CD4-positive, alpha-beta T cell treated with Interleukin-6 at 100 ng/mL for 8 hours (primary cell): Measurements from ENCODE around the gene POTEC.
"Not testable (repeated sequence)": the region's sequence is repeated elsewhere in the genome, so short reads cannot be mapped to it uniquely, and the experiment has no call there.

Experiments
- DNase-seq: peaks from one replicate; pipeline ENCODE4 v3.0.0-alpha.2; 2020; ENCODE audit warnings: mixed read lengths, low spot score

The POTEC gene

DNA sequence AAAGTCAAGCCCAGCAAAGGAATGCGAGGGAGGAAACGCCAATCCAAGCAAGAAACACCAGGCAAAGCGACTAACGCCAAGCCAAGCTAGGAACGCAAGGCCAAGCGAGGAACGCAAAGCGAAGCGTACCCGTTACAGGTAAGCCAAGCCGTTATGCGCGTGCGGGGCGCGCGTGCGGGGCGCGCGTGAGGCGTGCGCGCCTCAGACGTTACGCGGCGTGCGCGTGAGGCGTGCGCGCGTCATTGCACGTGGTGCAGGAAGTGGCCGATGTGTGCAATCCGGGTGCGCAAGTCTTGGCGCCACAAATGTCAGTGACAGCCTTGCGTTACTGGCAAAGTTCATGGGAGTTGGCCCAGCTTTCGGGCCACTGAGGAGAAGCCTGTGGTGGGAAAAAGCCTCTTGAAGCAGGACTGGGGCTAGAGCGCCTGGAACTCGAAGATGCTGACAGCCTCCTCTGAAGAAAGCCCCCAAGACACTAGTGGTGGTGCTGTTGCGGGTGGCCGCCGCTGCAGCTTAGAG, at the start of gene POTEC:
Gene POTEC (minus strand): TSS at position 155 of the 519 bp plus-strand sequence. CDS start 454 bp downstream, outside the sequence.
- DNase-seq = not testable (repeated sequence)

DNA sequence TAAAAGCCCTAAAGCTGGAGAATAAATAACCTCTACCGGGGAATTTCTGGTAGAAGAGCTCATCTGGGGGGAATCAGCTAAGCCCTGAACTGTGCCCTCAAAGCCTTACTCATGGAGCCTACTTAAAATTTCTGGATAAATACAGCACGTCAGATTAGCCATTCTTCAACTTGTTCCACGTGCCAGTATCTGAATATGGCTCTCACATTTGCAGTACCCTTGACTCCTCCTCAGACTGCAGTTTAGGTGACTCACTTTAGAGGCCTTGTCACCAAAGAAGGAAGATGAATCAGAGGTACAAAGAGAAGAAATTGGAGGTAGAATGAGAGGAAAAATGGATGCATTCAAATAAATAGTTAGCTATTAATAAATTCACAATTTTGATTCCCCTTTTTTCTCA, 34.6 kb upstream of the POTEC start:
- no peak for DNase-seq

DNA sequence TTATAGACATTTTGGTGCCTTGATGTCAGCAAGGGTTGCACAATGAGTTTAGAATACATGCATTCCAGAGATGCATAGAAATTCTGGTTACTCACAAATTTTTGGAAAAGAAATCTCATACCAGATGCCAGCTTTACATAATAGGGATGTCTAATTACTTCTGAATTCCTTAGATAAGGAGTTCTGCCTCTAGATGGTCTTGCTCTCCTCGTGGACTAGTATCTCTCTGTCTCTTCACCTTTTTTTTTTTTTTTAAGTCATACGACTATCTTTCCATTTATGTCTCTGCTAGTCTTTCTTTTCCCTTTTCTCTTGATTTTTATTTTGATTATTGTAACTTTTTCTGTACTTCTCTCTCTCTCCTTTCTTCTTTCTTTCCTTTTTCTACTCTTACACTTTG, 16.1 kb upstream of the POTEC start:
- not testable (repeated sequence) for DNase-seq

DNA sequence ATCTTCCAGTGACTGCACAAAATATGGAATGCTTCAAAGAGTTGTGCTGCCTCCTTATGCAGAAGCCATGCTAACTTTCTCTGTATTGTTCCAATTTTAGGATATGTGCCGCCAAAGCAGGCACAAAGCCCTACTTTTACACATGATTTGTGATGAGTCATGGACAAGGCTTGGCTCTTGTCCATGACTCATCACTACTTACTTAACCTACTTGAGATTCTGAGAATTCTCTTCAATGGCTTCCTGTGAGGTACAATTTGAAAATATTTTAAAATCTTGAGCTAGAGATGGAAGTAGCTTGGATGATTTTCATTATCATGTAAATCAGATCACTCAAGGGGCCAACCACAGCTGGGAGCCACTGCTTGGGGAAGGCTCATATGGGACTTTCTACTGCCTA, 11.7 kb downstream of the POTEC start:
- not testable (repeated sequence) for DNase-seq

DNA sequence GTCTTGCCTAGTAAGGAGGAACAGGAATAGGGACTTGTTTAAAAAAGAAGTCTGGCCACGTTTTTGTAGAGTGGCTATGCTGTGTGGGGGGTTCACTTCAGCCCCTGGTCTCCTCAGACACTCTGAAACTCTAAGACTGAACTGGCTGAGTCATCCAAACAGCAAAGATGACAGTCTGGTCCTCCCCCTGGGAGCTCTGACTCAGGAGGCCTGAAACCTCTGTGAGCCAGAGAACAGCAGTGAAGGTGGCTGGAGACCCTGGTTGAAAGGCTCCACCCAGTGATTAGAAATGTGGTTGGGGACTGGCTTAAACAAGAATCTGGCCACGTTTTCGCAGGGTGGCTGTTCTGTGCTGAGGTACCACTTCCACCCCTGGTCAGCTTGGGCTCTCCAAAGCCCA, 32.7 kb downstream of the POTEC start:
- DNase-seq = not testable (repeated sequence)

DNA sequence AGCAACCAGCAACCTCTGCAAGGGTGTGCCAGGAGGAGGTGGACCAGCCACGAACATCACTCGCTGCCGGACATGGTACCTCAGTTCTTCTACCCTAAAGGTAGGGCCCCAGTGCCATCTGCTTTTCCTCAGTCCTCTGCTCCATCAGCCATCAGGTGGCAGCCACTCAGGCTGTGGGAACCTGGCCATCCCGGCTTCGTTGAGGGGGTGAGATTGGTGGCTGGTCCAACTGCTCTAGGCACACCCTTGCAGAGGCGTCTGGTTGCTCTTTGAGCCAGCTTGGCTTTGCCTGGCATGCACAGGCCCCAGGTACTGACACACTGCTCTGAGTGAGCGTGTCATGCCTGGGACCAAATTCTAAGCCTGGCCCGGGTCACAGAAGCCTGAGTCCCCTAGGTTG, 39.7 kb downstream of the POTEC start:
- DNase-seq = not testable (repeated sequence)

DNA sequence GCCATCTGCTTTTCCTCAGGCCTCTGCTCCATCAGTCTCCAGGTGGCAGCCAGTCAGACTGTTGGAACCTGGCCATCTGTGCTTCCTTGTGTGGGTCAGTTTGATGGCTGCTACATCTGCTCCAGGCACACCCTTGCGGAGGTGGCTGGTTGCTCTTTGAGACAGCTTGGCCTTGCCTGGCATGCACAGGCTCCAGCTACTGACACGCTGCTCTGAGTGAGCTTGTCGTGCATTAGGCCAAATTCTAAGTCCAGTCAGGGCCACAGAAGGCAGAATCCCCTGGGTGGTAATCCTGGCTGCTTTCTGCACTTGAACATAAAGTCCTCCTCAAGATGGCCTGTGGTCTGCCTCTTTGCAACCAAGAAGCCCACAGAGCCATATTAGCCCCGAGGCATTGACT, 41.5 kb downstream of the POTEC start:
- DNase-seq = not testable (repeated sequence)

DNA sequence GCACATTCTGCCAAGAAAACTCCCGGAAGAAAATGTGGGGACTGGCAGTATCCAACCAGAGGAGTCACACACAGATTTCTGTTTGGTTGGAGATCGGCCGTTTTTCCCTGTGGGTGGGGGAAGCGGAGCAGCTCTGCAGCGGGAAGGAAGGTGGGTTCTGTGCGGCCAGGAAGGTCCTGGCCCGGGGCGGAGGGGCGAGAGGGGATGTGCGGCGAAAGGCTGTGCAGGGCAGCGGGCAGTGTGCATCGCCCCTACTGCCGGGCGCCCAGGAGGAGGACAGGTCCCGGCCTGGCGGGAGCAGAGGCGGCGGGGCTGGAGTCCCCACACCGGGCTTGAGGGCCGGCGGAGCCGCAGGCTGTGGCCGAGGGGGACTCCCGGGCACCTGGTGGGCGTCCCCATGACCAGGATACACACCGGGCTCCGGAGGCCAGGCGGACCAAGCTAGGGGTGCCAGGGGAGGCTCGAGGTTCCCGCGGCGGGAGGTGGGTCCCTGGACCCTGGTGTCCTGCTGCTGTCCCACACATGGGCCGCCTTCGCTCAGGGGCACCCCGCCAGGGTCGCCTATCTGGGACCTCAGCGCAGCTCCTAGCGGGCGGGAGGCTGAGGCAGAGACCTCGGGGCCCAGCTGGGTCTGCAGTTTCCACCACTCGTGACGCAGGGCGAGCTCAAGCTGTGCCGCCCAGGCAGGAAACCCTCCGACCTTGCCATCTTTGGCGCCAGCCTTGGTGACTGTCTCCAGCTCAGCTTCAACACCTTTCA, 54.0 kb downstream of the POTEC start:
- not testable (repeated sequence) for DNase-seq

DNA sequence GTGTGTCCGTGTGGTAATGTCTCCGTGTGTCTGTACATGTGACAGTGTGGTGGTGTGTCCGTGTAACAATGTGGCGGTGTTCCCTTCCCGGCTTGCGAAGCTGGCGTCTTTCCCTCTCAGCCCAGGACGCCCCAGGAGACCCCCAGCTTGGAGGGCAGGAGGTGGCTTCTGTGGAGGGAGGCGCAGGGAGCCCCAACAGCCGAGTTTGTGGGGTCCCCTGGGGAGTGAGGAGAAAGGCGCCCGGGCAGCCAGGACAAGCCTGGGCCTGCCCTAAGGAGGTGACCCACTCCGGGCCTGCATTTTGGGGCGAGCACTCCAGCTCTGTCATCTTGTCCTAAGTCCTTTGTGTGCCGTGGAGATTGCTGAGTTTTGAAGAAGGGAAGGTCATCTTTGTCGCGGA, 54.6 kb downstream of the POTEC start:
- not testable (repeated sequence) for DNase-seq

DNA sequence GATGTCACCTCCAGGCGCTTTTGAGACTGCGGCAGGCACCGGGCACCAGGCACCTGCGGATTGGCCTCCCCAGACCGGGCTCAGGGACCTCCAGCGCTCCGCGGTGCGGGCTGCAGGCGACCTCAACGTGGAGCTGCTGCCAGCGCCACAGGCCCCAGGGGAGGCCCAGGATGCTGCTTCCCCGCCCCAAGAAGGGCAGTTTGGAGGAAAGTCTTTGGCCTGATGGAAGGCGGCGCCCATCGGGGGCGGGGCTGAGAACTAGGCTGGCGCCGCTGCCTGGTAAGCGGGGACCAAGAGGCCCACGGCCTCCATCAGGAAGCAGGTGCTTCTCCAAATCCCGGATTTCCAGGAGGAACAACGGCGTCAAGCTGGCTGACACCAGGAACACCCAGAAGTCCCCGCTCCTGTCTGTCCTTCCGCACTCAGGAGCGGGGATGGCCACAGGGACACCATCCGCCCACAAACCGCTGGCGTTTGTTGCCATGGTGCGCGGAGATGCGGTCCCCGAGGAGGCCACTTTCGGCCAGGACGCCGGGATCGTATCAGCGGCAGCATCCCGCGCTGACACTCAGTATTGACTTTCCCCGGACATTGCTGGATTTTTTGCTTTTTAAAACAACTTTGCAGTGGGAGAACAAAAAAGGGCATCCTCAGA, 56.3 kb downstream of the POTEC start:
- DNase-seq = not testable (repeated sequence)

DNA sequence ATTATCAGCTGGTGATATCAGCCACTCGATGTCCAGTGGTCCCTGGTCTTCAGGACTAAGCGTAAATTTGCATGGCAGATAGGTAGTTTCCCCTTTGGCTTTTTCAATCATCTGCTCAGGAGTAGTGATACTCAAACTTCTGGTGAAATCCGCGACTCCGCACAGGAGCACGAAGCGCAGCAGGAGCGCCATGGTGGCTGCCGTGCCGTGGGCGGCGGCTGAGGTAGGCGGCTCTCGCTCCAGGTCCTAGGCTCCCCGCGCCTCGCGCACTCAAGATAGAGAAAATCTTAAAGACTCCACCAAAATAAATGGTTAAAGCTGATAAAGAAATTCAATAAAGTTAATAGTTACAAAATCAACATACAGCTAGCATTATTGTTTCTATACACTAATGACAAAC, 64.3 kb downstream of the POTEC start:
- not testable (repeated sequence) for DNase-seq

DNA sequence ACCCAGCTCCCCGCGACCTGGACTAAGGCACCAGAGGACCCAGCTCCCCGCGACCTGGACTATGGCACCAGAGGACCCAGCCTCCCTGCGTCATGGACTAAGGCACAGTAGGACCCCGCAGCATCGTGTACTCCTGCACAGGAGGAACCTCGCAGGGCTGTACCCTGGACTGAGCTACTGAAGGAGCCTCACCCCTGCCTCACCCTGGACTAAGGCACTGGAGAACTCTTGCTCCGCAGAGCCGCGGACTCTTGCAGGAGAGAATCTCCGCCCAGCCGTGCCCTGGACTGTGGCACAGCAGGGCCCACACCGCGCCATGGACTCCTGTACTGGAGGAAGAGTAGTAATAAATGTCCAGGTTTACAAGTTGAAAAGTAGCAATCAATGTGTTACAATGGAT, 67.9 kb downstream of the POTEC start:
- DNase-seq = not testable (repeated sequence)

DNA sequence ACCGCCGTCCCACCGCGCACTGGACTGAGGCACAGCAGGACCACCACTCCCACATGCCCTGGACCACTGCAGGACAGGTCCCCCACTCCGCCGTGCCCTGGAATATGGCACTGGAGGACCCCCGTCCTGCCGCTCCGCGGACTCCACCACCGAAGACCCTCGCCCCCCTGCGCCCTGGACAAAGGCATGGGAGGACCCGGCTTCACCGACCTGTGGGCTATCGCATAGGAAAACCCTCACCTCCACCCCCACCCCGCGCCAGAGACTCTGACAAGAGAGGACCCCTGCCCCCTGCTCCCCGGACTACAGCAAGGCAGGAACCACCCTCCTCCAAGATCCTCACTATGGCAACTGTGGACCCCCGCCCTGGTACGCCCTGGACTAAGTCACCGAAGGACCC, 68.6 kb downstream of the POTEC start:
- DNase-seq = not testable (repeated sequence)

DNA sequence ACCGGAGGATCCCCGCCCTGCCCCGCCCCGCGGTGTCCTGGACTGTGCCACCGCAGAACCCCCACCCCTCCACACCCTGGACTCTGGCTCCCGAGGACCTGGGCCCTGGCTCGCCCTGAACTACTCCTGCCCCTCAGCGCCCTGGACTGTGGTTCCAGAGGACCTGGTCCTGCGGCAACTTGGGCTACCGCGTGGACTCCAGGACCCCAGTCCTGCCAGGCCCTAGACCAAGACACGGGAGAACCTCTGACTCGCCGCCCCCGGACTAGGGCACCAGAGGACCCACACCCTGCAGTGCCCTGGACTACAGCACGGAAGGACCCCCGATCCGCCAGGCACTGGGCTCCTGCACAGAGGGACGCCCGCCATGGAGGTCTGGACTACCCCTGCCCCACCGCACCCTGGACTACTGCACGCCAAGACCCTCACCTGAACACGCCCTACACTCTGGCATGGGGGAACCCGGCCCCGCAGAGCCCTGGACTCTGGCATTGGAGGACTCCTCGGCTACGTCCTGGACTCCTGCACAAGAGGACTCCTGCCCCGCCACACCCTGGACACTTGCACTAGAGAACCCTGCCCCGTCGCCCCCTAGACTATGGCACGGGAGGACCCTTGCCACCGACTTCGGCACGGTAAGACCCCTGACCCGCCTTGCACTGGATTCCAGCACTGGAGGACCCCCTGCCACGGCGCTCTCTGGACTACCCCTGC, 69.2 kb downstream of the POTEC start:
- not testable (repeated sequence) for DNase-seq

DNA sequence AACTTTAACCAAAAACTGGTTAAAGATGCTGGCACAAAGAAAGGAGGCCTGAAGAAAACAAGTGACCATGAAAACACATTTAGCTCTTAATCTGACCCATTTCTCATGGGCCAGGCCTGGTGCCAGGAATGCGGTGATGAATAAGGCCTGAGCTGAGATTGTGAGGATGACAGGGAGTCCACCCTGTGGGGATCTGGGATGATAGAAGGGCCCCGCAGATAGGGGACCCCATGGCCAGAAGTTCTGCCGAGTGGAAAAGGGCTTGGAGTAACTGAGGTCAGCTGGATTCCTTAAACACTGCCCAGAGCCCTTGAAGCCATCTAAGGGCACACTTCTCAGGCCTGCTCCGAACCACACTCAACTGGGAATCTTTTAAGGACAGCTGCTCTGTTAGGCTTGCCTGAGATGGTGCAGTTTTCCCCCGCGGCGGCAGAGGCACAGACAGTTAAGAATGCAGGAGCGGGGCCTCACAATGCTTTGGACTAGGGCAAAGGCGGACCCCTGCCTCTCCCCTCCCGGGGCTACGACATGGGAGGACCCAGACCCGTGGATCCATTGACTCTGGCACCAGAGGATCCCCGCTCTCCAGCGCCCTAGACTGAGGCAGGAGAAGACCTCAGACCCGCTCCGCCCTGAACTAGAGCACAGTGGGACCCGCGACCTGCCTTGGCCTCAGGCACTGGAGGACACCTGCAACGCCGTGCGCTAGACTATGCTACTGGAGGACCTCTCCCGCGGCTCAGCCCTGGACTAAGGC, 70.0 kb downstream of the POTEC start:
- not testable (repeated sequence) for DNase-seq

DNA sequence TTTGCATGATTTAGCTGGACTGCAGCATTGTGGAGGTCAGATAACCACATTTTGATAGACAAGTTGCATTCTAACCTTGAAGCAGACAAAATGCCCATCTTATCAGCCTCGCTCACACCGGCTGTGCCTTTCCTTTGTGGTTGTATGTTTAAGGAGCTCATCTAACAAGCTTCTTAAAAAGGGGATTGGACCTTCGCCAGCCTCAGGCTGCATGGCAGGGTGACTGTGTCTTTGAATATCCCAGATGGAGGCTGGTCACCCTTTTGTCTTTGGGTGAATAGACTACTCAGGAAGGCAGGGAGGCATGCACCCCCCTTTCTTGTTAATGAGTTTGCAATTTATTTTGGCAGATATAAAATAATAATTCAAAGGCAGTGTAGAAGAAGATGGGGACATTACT, 72.1 kb downstream of the POTEC start:
- DNase-seq = not testable (repeated sequence)

DNA sequence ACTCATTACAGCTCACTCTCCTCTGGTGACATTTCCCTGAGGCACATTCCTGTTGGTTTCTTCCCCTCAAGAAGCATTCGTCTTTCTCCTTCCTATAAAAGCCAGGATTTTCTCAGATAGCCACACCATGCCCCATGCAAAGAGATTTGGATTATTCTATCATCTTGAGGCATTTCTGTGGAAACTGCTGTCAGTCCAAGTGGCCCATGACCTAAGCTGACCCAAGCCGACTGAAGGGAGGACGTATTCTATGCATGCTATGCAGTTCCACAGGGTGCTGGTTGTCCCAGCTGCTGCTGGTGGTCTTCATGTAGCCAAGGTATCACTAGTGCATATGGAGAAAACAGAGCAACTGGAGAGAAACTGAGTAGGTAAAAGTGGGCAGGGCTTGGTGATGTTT, 73.0 kb downstream of the POTEC start:
- not testable (repeated sequence) for DNase-seq

DNA sequence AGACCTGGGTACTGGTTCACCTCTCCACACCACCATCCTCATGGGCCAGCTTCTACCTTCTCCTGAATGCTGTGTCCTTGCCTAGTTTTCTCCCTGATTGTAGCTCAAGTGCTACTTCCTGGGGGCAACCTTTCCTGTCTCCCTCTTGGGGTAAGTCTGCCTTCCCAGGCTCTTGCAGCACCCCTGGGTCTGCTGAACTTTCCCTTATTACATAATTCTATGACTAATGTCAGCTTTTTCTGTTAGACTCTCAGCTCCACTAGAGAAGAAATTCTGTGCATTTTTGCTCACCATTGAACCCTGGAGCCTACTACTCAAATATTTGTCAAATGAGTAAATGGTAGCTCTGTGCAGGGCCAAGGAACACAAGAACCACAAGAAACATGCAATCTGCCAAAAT, 73.4 kb downstream of the POTEC start:
- not testable (repeated sequence) for DNase-seq

DNA sequence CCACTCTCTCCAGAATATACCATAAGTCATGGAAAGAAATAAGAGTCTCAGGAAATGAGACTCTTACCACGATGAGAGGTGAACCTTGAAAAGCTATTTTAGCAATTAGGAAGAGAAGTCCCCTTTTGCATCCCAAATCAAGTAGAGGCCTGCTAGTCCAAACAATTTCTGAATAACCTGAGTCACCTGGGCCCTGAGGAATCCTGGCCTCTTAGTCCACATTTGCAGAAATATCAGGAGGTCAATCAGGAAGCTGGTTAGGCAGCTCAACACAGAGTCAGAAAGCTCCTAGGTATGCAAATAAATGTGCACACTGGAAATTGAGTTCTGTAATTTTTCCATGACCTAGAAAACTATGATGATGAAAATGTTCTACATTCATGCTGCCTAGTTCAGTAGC, 77.4 kb downstream of the POTEC start:
- DNase-seq = not testable (repeated sequence)
